HG02870 (cell line): ENCODE data around the gene HMMR.

ENCODE experiments used
- ATAC-seq: cut with Tn5 transposase; IDR thresholded peaks from one replicate; pipeline ENCODE4 v1.9.1; 2021; ENCODE audit warnings: mild to moderate bottlenecking, moderate library complexity; ENCODE audit not compliant: unreplicated experiment

The HMMR gene

DNA sequence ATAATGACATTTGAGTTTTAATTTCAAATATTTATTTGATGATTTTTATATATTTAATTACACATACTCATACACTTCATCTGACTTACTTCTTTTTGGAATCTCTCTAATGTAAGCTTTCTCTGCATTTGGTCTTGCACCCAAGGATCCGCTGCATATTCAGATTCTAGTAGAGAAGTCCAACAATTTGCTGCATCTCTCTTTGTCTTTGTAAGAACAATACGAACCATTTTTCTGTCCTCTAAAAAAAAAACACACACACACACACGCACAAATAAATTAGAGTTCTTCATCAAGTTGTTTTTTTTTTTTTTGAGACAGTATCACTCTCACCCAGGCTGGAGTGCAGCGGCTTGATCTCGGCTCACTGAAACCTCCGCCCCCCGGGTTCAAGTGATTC is 3.6 kb upstream of the HMMR start:
- no peak for ATAC-seq

DNA sequence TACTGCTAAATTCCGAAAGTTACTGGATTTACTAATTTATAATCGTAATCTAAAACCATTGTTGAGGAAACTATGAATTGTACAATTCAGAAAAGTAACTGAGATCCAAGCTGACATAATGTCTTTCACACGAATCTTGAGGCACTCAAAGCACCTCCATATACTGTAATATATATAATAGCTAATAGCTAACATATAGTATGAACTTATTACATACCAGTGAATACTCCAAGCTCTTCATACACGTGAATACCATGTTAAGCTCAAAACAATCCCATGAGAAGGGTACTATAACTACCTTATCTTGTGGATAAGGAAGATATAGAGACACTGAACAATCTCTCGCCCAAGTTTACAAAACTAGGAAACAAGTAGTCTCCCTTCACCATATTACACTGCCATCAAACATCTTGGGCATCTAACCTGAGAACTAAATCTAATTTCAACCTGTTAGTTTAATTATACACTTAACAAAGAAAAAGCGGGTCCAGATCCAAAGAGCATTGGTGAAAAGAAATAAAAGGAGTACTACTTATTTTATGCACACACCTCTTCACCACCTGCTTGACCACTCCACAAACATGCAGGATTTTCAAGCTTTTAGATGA is 1.6 kb upstream of the HMMR start:
- ATAC-seq: no peak

DNA sequence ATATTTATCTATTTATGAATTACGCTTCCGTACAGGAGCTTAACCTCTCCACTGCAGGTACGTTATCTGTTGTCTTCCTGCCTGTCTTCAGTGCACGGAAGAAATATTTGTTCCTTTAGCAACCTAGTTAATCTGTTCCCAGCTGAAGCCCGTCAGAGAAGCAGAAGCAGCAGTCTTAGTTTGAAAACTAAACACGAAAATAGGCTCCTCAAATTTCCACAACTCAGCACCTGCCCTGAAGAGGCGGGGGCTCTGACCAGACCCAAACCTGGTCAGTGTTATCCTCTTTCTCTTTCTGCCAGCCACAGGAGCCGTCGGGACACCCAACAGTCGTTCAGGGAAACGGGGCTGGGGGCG is 992 bp upstream of the HMMR start:
- ATAC-seq: peak; percentile 4

DNA sequence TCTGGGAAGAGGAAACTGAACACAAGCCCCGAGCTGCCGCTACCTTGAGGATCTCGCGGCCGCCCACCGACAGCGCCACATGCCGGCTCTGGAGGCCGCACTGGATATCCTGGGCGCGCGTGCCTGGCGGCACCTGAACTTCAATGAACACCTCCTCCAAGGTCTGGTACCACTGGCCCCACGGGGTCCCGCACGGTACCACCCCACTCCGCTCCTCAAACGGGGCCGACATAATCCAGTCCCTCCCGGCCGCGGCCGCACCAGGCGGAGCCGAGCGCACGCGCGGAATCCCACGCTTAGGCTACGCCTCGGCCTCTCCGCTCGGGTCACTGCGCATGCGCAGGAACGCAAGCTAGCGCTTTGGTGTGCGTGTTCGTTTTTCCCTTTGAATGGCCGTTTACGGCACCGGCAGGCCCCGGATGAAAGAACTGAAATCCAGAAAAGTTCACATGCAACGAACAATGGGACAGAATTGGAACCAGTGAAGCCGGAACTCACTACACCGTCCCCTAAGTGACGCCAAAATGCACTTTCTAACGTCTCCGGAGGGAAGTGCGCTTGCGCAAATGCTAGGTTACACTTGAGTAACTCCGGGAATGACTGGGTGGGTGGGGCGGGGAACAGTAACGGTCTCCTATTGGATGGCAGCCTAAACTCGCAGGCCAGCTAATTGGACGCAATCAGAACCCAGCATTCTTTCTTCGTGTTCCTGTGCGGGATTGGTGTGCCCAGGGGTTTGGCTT is 442 bp upstream of the HMMR start, which contains the start of gene NUDCD2:
NUDCD2 (minus strand) TSS at position 284 of the 743 bp plus-strand sequence; CDS start at position 232, 52 bp downstream.
- ATAC-seq: peak; percentile 78

DNA sequence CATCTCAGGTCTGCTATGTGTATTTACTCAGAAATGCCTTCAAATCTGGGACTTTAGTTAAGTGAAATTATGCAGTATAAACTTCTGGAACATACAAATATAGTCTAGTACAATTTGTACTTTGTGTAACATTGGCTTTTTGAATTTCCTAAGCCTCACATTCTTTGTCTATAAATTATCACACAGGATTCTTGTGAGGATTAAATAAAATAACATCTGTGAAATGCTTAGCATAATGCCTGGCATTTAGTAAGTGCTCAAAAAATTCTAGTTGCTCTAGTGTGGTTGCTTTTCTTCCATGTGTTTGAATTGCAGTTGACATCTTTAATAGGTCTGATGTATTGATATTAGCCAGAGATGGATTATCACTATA is 2.6 kb downstream of the HMMR start:
- no peak for ATAC-seq

DNA sequence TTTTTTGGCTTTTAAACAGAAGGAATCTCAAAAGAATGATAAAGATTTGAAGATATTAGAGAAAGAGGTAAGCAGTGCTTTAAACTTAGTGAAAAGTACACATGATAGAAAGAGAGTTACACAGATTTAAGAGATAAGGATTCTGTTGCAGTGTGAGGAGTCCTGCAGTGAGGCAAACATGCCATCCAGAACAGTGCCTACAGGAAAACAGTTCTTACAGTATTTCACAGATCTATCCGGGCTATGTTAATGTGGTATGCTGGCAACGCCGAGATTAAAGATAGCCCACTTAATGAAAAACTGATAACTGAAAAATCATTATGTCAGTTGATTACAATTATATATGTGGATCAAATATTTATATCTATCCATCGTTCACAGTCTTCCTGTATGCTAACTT is 7.2 kb downstream of the HMMR start:
- ATAC-seq: no peak

DNA sequence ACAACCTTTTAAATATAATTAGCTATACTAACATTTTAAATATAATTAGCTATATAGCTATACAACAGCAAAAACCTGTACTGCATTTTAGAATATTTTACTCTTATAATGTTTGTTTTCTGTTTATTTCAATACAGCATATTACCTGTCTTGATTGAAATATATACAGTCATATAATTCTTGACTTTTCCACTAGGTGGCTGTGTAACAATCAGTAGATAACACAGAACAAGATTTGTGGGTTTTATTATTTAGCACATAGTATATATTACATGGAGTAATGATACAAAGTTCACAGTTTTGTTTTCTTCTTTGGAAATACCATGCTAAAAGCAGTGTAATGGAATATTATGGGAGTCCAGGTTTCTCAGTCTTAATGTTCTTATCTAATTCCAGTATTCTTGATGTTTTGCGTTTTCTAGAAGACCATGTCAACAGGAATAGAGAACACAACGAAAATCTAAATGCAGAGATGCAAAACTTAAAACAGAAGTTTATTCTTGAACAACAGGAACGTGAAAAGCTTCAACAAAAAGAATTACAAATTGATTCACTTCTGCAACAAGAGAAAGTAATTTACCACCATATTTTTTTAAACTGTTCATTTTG is 13.3 kb downstream of the HMMR start:
- no peak for ATAC-seq

DNA sequence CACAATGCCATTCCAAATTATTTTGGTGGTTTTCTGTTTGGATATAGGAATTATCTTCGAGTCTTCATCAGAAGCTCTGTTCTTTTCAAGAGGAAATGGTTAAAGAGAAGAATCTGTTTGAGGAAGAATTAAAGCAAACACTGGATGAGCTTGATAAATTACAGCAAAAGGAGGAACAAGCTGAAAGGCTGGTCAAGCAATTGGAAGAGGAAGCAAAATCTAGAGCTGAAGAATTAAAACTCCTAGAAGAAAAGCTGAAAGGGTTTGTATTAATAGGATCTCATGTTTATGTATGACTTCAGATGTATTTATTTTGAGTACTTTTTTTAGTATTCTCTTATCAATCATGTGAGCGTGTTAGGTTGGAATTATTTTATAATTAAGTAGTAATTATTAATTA is 15.0 kb downstream of the HMMR start:
- no peak for ATAC-seq

DNA sequence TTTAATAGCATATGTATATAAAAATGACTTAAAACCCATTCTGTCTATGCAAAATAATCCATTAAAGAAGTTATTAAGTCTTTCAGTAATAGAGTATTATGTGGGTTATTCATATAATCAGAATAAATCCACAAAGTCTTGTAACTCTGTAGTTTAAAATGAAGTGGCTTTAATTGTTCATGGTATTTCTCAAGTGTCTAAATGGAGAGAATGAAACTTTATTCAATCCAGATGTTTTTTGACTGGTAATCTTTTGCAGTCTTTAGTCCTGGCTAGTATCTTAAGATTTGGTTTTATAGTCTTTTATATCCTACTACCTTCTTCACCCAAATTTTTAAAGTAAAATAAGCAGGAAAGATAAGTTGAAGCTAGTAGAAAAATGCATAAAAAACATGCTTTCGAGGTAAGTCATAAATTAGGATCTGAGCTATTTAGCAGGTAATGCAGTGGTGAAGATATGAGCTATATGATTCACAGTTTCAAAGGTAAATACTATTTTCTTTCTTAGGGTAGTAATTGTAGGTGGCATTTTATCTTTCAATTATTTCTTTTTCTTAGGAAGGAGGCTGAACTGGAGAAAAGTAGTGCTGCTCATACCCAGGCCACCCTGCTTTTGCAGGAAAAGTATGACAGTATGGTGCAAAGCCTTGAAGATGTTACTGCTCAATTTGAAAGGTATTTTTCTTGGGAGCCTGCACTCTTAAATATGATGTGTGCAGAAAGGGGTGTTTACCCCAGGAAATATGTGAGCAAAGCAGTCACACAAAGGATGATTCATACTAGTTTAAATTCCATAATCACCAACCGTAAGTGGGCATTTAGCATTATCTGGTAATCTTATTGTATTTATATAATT is 17.9 kb downstream of the HMMR start:
- no peak for ATAC-seq

DNA sequence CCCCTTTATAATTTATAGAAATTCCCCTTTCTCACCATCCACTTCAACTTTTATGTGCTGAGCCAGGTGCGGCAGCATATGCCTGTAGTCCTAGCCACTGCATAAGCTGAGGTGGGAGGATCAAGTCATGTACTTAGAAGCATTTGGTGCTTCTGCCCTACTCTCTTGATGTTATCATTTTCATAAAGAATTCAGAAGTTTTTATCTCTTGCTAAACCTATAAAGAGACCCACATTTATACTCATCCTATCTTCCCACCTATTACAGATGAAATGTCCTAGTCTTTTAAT is 18.5 kb downstream of the HMMR start:
- ATAC-seq: no peak

DNA sequence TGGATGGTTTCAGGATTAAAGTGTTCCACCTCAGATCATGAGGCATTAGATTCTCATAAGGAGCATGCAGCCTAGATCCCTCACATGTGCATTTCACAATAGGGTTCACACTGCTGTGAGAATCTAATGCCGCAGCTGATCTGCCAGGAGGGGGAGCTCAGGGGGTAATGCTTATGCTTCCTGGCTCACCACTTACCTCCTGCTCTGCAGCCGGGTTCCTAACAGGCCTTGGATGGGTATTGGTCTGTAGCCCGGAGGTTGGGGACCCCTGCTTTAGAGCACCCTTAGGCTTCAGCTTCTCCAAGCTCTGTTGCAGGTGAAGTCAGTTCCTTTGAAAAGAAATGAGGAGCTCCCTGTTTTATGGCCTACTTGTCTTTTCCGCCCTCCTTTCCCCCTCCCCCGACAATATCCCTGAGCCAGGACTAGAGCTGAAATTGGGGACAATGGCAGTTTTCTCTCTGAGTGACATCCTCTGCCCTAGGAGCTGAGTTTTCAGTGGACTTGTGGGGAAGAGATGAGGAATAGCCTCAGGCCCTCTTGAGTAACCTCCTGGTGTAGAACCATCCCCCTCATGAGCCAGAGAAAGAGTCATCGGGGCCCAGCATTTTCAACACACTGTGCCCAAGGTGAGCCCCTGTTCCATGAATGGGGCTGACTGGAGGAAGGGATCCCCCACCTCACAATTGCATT is 28.8 kb downstream of the HMMR start:
- no peak for ATAC-seq

DNA sequence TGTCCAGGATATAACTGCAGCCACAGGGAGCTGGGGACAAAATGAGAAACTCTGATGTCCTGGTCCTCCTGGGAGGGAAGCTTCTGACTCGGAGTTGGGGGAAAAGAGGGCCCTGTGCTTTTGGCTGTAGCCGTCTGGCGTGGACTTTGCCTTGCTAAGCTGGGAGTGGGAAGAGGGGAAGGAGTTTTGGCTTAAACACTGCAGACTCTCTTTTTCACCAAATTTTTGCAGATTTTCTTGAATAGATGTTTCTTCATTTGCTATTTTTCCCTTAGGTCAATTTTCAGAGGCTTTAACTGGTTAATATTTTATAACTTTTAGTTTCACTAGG is 29.3 kb downstream of the HMMR start:
- no peak for ATAC-seq

DNA sequence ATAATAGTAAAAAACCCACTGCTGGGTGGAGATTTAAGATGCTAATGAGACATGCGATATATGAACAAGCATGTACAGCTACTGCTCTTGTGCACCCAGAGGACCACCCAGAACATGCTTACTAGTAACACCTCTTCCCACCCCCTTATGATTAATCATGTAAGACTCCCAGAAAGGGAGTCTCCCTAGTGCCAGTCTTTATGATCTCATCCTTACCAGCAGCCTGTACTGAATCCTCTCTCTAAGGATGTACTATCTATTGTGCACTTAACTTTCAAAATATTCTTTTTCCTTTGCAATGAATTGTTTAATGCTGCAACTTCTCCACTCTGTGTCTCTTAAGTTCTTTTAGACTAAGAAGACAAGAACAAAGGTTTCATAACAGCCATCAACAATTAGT is 35.9 kb downstream of the HMMR start:
- ATAC-seq: no peak

DNA sequence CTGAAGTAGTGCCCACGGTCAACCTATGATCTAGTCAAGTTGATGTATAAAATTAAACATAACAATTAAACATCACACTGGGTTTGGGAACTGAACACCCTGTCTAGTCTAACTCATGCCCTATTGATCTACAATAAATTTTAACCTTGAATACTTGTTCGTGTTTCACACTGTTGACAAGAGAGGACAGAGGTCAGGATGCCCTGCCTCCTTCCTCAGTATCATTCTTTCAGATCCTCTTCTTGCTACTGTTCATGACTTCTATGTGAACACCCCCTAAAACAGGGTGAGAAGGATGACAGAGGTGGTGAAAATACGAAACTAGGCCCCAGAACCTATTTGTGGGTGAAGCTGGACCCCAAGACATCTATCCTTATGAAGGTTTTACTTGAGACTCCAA is 36.9 kb downstream of the HMMR start:
- no peak for ATAC-seq

DNA sequence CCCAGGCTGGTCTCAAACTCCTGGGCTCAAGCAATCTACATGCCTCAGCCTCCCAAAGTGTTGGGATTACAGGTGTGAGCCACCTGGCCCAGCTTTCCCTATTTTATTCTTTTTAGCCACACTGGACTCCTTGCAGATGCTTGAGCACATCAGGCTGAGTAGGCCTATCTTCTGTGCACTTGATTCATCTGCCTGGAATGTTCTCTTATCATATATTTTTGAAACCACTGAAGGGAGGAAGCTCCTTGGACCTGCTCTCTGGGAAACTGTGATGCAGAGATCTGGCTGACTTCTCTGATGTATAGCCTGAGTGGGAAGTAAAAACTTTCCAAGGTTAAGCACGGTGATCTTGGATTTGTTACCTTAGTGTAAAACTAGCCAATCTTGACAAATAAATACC is 38.5 kb downstream of the HMMR start:
- no peak for ATAC-seq

DNA sequence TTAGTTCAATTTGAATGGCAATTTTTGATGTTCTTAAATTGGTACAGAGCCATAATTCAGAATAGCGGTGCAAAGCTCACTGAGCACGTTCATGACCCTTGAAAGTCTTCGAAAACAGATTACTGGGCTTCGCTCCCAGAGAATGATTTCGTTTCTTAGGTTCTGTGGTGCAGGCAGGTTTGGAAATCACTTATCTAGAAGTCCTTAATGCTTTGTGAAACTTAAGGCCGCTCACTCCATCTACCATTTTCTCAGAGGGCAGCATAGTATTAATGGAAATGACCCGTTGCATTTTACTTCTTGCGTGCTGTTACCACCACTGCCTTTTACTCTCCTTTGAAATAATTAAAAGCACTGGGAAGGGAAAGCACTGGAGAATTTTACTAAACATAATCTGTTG is 42.1 kb downstream of the HMMR start:
- no peak for ATAC-seq

DNA sequence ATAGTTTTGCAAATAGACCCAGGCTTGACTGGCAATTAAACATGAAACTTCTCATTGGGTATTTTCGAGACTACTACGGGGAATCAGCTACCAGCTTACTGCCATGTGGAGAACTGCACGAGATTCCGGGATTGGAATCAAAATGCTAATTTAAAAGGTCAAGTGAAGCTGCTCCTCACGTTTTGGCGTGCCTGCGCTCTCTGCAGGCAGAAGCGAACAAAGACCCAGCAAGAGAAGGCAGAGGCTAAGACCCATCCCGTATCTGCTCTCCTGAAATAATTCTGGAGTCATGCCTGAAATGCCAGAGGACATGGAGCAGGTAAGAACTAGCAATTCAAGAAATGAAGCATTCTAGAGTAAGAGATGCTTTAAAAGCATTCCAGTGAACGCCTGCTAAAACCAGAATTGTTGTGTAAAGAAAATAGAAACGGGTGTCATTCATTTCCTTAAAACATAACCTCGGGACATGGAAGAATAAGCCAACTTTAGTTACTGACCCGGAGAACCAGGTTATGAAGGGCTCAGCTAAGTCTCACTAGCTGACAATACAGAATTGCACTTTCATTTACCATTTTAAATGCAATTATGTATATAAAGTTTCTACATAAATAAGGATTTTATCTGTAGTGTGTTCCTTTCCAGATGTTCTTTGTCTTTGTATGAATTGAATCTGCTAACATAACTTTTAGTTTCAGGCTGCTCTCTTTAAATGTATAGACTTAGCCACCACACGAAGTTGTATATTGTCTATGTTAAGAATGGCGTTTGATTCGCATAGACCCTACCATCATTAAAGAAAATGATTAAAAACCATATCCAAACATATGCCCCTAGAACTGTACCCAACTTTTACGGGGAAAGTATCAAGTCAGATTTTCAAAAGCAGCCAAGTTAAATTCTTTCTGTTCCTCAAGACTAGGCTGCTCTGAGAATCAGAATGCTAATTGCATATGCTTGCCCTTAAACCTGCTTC is 43.0 kb downstream of the HMMR start:
- ATAC-seq: no peak

DNA sequence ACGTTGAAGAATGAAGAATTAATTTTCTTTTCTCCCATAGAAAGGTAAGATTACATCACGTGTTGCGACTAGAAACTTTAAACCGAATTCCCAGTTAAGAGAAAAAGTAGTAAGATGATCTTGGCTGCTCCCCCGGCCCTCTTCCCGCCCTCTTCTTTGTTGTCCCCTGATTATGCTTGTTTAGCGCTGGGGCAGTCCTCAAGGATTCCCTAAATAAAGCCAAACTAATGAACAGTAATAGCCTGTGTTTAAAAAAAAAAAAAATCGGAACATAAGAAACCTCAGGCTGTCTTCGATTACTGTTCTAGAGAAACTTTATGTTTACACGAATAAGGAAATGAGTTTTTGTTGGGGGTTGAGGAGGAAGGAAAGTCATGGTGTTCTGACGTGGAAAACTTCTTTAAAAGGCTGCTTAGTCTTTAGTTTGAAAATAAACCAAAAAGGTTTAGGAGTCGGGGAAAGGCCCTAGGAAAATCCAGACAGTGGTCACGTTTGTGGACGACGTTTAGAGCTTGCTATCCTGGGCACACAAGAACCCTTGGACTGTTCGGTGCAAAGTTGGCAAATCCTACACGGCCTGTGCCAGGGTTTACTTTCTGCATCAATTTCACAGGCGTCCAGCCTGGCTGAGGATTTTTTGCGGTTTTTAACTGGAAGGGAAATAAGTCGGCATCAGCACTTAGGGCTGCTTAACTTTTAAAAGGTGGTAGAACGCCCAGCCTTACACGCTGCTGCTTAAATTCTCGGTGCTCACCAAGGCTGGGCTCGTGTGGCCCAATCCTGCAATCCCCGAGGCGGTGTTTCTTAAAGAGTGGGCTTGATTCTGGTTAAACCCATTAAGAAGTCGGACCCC is 43.9 kb downstream of the HMMR start:
- ATAC-seq: no peak

DNA sequence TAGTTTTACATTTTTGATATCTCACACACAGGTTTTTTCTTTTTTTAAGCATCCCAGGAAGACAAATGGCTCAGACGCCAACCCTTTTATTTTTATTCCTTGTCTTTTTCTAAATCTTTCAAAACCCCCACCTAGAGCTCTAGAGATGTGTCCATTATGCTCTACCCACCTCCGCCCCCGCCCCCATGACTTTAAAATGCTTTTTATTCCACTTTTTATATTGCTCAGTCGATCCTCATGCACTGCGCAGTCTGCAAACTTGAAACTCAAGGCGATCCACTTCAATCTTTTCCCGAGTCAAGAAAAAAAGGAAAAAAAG is 44.6 kb downstream of the HMMR start:
- ATAC-seq: no peak
